Left lung (tissue), 10 donors: ENCODE data around the gene GNPNAT1. TPM values are rescaled to one million over a fixed set of nuclear protein-coding genes. Genes with fewer than 3 reads are reported as not detected.

Experiments
- ATAC-seq: fragments of 200-7000 bp; cut with Tn5 transposase; one replicate; pipeline ENCODE4 v1.9.1; 2020; ENCODE audit warnings: moderate library complexity
- DNase-seq, 4 donors: peaks; one replicate each; pipeline ENCODE4 v3.0.0-alpha.2; 2013 to 2020
- H3K27ac ChIP-seq, 2 donors: fragments of 200-600 bp; sonication (generic) in 1 of 2; one replicate each; pipeline versions ENCODE4 v1.5.0 to v1.8.0; 2020 to 2021
- H3K27me3 ChIP-seq, 2 donors: fragments of 200-600 bp; sonication (generic) in 1 of 2; one replicate each; pipeline versions ENCODE4 v1.5.0 to v1.8.0; 2020 to 2021
- H3K36me3 ChIP-seq, 2 donors: fragments of 200-600 bp; sonication (generic) in 1 of 2; one replicate each; pipeline versions ENCODE4 v1.5.0 to v1.8.0; 2020 to 2021
- H3K4me1 ChIP-seq, 2 donors: fragments of 200-600 bp; one replicate each; pipeline ENCODE4 v1.8.0; 2021
- H3K4me3 ChIP-seq, 2 donors: fragments of 200-600 bp; sonication (generic) in 1 of 2; one replicate each; pipeline versions ENCODE4 v1.5.0 to v1.8.0; 2020 to 2021; ENCODE audit warnings: mild to moderate bottlenecking in 1 of 2
- H3K9me3 ChIP-seq, 2 donors: fragments of 200-600 bp; sonication (generic) in 1 of 2; one replicate each; pipeline versions ENCODE4 v1.5.0 to v1.8.0; 2020 to 2021
- CTCF ChIP-seq, 2 donors: fragments of 200-600 bp; sonication (generic) in 1 of 2; IDR thresholded peaks; one replicate each; pipeline versions ENCODE4 v1.5.0 to v1.8.0; 2021; ENCODE audit warnings: antibody characterized with exemption in 2 of 2
- intact Hi-C, 2 donors: fragments of 100-400 bp; cut with DNase I; formaldehyde crosslinking; loops; one replicate each; pipeline versions ENCODE4 v1.11.2 to v1.14.2; 2022
- polyA plus RNA-seq, 6 donors: library from polyadenylated mRNA; unstranded; fragments of 120-200 nt; gene quantifications; one replicate each; pipeline ENCODE4 v1.2.1, GENCODE V29; 2013; ENCODE audit not compliant: insufficient read length in 6 of 6
- total RNA-seq, 2 donors: library from RNA; stranded (reverse); fragmentation: NEBNext Ultra II Directional; extraction: Animal tissue kit (Norgen Biotek cat#: 25700); gene quantifications; one replicate each; pipeline ENCODE4 v1.2.1, GENCODE V29; 2021
- donor health status: DM: no; HTN: yes; CAD: no.
- donor health status: DM: no; HTN: no; CAD: no.

The GNPNAT1 gene
- total and polyA plus RNA-seq, 8 donors: 19.1 to 27.9 (median 24.1) TPM

GRCh38 chr14:52783206-52783605 lies 8.2 kb downstream of the GNPNAT1 start:
- H3K4me1 ChIP-seq: peaks cover 6 to 9% of the 10 kb centered on the region in 2 donors
- no peak overlapping the region for H3K4me3 ChIP-seq
- H3K36me3 ChIP-seq: peaks cover 0 to 27% of the 10 kb centered on the region in 2 donors
- H3K9me3 ChIP-seq: no peaks in the 10 kb centered on the region
- no peak overlapping the region for H3K27ac ChIP-seq
- ATAC-seq (no peak), DNase-seq (no peak)
- H3K27me3 ChIP-seq: no peaks in the 10 kb centered on the region
- no peak for TF ChIP-seq CTCF (IDR thresholded peaks at IDR 0.05)
- intact Hi-C loops: no loop called here

- ATAC-seq (no peak), DNase-seq (no peak)
- intact Hi-C loops: no loop called here
- peaks cover 0 to 38% of the 10 kb centered on the region in 2 donors for H3K36me3 ChIP-seq
- H3K4me1 ChIP-seq: peaks cover 0 to 6% of the 10 kb centered on the region in 2 donors
- no peaks in the 10 kb centered on the region for H3K9me3 ChIP-seq
- no peak overlapping the region for H3K4me3 ChIP-seq
- no peaks in the 10 kb centered on the region for H3K27me3 ChIP-seq
- no peak for TF ChIP-seq CTCF (IDR thresholded peaks at IDR 0.05)
- H3K27ac ChIP-seq: no peak overlapping the region
Observed at GRCh38 chr14:52781629-52782028, 9.8 kb downstream of the GNPNAT1 start.

- Histone ChIP-seq H3K4me1 (peaks cover 0 to 6% of the 10 kb centered on the region in 2 donors), H3K9me3 (no peaks in the 10 kb centered on the region), H3K4me3 (no peak overlapping the region), H3K27me3 (no peaks in the 10 kb centered on the region), H3K27ac (no peak overlapping the region), H3K36me3 (peaks cover 0 to 45% of the 10 kb centered on the region in 2 donors)
- ATAC-seq: no peak
- no peak for DNase-seq
- no peak for TF ChIP-seq CTCF (IDR thresholded peaks at IDR 0.05)
- intact Hi-C loops: no loop called here
Observed at GRCh38 chr14:52780893-52781292, 10.5 kb downstream of the GNPNAT1 start.

GRCh38 chr14:52778702-52779101 lies 12.7 kb downstream of the GNPNAT1 start:
- Histone ChIP-seq H3K9me3 (no peaks in the 10 kb centered on the region), H3K36me3 (peaks cover 0 to 52% of the 10 kb centered on the region in 2 donors), H3K4me3 (no peak overlapping the region), H3K27ac (no peak overlapping the region), H3K4me1 (peaks cover 0 to 6% of the 10 kb centered on the region in 2 donors), H3K27me3 (no peaks in the 10 kb centered on the region)
- no peak for DNase-seq
- no peak for TF ChIP-seq CTCF (IDR thresholded peaks at IDR 0.05)
- no peak for ATAC-seq
- intact Hi-C loops: no loop called here

- H3K27ac ChIP-seq: no peak overlapping the region
- DNase-seq (no peak), ATAC-seq (no peak)
- no peaks in the 10 kb centered on the region for H3K27me3 ChIP-seq
- TF ChIP-seq CTCF (IDR thresholded peaks at IDR 0.05): no peak
- peaks cover 0 to 58% of the 10 kb centered on the region in 2 donors for H3K36me3 ChIP-seq
- H3K4me1 ChIP-seq: no peaks in the 10 kb centered on the region
- no peak overlapping the region for H3K4me3 ChIP-seq
- no peaks in the 10 kb centered on the region for H3K9me3 ChIP-seq
- intact Hi-C loops: no loop called here
Observed at GRCh38 chr14:52776816-52777215, 14.6 kb downstream of the GNPNAT1 start.
